Mammary epithelial cell (primary cell): ENCODE measurements around the gene RBM25.

Experiments used
- EZH2 ChIP-seq: IDR thresholded peaks from 2 replicates; pipeline ENCODE4 v1.6.1; 2012; ENCODE audit warnings: low read length, inconsistent platforms, borderline replicate concordance
- TF ChIP-seq, protein P1 (sequence below), 2 donors: IDR thresholded peaks in 1 of 2; conservative IDR thresholded peaks in 1 of 2; 2 replicates each; pipeline ENCODE4 v1.5.1; 2011 to 2012; ENCODE audit warnings: inconsistent platforms in 2 of 2, low read length in 2 of 2, mild to moderate bottlenecking in 2 of 2, control low read depth in 1 of 2, low read depth in 1 of 2; ENCODE audit not compliant: insufficient read depth in 1 of 2; ENCODE audit errors: extremely low read depth in 1 of 2

DNA sequence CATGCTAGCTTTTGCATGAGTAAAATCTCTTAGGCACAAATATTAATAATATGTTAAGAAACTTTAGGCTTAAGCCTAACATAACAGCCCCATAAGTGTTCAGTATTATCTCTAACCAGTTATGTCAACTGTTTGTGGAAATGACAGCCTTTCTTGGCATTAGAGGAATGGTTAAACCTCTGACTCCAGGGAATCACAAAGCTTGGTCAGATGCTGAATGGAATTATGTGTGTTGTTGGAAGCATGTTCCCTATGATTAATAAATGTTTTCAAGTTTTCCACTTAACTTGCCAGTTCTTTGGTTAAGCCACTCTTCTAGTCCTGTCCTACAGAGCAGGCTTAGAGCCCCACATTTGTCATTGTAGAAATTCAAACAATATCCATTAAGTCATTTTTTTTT lies 94.9 kb downstream of the RBM25 start:
- TF ChIP-seq, protein P1, sequence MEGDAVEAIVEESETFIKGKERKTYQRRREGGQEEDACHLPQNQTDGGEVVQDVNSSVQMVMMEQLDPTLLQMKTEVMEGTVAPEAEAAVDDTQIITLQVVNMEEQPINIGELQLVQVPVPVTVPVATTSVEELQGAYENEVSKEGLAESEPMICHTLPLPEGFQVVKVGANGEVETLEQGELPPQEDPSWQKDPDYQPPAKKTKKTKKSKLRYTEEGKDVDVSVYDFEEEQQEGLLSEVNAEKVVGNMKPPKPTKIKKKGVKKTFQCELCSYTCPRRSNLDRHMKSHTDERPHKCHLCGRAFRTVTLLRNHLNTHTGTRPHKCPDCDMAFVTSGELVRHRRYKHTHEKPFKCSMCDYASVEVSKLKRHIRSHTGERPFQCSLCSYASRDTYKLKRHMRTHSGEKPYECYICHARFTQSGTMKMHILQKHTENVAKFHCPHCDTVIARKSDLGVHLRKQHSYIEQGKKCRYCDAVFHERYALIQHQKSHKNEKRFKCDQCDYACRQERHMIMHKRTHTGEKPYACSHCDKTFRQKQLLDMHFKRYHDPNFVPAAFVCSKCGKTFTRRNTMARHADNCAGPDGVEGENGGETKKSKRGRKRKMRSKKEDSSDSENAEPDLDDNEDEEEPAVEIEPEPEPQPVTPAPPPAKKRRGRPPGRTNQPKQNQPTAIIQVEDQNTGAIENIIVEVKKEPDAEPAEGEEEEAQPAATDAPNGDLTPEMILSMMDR (conservative IDR thresholded peaks at IDR 0.05 in 1 of 2, IDR thresholded peaks at IDR 0.05 in 1 of 2; ENCODE audit: extremely low read depth in 1 of 2, insufficient read depth in 1 of 2, low read depth in 1 of 2, low read length in 2 of 2): no peak
- no peak for TF ChIP-seq EZH2
